GM19372 (cell line): ENCODE measurements around the gene ST3GAL3.

ENCODE experiments used
- ATAC-seq: cut with Tn5 transposase; IDR thresholded peaks from one replicate; pipeline ENCODE4 v1.9.1; 2021; ENCODE audit warnings: mild to moderate bottlenecking, low read depth, moderate library complexity; ENCODE audit not compliant: unreplicated experiment

ST3GAL3 gene

DNA sequence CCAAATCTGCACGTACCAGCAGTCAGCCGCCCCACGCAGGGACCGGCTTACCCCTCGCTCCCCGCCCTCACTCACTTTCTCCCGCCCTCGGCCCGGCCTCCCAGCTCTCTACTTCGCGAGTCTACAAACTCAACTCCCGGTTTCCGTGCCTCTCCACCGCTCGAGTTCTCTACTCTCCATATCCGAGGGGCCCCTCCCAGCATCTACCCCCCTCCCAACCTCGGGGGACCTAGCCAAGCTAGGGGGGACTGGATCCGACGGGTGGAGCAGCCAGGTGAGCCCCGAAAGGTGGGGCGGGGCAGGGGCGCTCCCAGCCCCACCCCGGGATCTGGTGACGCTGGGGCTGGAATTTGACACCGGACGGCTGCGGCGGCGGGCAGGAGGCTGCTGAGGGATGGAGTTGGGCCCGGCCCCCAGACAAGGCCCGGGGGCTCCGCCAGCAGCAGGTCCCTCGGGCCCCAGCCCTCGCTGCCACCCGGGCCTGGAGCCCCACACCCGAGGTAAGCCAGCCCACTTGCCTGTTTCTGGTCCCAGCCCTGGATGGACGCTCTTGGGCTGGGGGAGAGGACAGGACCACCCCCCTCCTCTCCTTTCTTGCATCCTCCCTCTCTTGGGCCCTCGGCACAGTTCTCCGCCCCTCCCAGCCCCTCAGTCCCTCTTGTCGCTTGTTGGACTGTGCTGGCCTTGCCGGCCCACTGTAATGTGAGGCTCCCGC is 226.2 kb downstream of the ST3GAL3 start, which contains the start of gene ARTN:
Gene ARTN (plus strand): TSS at position 416 of the 715 bp plus-strand sequence. CDS start 1,856 bp downstream, outside the sequence.
- no peak for ATAC-seq

DNA sequence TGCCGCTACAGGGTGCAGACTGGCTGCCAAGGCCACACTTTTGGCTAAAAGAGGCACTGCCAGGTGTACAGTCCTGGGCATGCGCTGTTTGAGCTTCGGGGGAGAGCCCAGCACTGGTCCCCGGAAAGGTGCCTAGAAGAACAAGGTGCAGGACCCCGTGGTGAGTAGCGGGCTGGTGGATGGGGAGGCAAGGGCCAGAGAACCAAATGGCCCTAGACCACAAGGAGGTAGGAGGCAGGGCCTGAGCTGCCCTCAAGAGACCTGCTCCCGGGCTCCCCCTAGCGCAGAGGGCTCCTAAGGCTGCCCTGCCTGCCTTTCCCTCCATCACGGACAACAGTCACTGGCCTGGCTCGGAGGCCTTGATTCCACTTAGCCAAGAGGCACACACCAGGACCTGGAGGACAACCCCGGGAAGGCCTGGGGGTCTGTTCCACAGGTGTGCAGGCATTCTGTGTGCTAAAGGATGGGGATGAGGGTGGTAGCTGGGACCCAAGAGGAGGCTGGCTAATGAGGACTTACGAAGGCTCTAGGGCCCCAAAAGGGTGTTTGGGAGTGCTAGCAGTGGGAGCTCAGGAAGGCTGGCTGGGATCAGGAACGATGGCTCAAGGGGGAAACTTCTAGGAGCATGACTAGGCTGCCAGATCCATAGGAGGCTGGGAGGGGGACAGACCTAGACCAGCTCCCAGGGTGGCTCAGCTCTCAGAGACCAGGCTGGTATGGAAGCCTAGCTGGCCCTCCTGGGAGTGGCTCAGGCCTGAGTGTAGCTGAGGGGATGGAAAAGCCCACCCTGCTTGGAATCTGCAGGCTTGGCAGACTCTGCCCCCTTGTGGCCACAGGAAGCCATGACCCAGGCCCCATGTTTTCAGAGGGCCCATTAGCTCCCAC is 227.0 kb downstream of the ST3GAL3 start:
- no peak for ATAC-seq

DNA sequence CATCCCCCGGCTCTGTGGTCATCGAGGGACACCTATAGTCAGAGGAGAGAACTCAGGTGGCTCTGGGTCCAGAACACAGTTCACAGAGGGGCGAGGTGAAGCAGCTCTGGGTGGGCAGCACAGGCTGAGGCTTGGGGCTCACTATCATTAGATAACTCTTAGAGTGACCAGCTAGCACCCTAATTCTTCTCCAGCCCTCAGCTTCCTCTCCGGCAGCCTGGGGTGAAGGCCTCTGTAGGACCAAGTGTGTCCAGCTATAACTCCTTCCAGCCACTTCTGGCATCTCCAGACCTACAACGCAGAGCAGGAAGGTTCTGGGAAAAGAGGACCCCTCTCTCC is 227.6 kb downstream of the ST3GAL3 start:
- no peak for ATAC-seq

DNA sequence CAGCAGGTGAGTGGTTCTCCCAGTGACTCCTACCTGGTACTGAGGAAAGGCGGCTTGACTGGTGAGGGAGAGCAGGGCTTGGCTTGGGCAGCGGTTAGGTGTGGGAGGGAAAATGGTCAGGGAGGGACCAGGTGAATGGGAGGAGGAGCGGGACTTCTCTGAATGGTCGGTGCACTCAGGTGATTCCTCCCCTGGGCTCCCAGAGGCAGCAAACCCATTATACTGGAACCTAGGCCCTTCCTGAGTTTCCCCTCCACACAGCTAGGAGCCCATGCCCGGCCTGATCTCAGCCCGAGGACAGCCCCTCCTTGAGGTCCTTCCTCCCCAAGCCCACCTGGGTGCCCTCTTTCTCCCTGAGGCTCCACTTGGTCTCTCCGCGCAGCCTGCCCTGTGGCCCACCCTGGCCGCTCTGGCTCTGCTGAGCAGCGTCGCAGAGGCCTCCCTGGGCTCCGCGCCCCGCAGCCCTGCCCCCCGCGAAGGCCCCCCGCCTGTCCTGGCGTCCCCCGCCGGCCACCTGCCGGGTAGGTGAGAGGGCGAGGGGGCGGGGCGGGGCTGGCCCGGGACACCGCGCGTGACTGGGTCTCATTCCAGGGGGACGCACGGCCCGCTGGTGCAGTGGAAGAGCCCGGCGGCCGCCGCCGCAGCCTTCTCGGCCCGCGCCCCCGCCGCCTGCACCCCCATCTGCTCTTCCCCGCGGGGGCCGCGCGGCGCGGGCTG is 228.5 kb downstream of the ST3GAL3 start:
- no peak for ATAC-seq

- no peak for ATAC-seq
These were observed 229.3 kb downstream of the ST3GAL3 start for GRCh38 chr1:43936431-43937151.

DNA sequence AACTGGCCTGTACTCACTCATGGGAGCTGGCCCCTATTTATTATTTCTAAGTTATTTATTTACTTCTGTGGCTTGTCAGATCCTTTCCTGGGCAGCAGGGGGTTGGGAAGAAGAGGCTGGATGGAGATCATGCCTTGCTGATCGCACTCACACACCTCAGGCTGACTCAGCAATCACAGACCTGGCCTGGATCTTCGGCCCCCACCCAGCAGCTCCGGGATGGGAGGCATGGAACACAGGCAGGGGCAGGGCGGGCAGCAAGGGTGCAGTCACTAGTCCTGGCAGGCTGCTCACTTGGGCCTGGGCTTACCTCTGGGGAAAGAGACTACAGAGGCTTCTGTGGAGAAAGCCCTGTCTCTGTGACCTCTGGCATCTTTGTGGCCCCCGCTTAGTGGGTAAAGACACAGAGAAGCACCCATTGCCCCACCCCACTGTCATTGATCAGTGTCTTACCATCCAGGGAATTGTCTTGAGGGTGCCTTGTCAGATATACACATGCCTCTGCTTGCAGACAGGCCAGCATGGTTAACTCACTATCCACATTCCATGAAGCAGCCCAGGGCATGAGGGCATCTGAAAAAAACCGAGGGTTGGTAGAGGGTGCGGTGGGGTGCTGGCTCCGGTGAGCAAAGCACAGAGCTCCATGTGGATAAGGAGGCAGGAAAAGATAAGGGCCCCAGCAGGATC is 230.0 kb downstream of the ST3GAL3 start:
- no peak for ATAC-seq

- ATAC-seq = no peak
These were observed 231.0 kb downstream of the ST3GAL3 start for GRCh38 chr1:43938383-43938782.

GRCh38 chr1:43938892-43939587 is 231.7 kb downstream of the ST3GAL3 start:
- no peak for ATAC-seq

GRCh38 chr1:43942411-43942810 is 235.1 kb downstream of the ST3GAL3 start:
- ATAC-seq = no peak

DNA sequence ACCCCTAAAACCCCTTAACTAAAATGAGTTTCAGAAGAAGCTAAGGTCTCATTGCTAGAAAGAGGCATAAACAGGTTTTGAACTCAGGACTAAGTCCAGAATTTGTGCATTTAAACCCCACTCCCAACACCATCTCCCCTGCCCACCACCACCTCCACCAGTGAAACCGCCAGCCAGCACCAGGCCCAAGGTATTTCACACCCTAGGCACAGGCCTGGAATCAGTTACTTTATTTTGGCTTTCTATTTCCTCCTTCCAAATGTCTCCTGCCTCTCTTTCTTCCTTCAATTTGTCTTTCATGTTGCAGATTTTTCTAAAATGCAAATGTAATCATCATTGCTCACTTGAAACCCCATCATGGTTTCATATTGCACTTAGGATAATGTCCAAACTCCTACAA is 237.5 kb downstream of the ST3GAL3 start:
- no peak for ATAC-seq

- no peak for ATAC-seq
These were observed 238.4 kb downstream of the ST3GAL3 start for GRCh38 chr1:43945674-43946235.

GRCh38 chr1:43946236-43947060 is 239.1 kb downstream of the ST3GAL3 start, which contains the start of gene IPO13:
Gene IPO13 (plus strand): TSS chr1:43946950. CDS start chr1:43947601, 651 bp downstream.
- ATAC-seq = peak; percentile 93

- ATAC-seq = no peak
These were observed 239.9 kb downstream of the ST3GAL3 start for GRCh38 chr1:43947061-43947873.

DNA sequence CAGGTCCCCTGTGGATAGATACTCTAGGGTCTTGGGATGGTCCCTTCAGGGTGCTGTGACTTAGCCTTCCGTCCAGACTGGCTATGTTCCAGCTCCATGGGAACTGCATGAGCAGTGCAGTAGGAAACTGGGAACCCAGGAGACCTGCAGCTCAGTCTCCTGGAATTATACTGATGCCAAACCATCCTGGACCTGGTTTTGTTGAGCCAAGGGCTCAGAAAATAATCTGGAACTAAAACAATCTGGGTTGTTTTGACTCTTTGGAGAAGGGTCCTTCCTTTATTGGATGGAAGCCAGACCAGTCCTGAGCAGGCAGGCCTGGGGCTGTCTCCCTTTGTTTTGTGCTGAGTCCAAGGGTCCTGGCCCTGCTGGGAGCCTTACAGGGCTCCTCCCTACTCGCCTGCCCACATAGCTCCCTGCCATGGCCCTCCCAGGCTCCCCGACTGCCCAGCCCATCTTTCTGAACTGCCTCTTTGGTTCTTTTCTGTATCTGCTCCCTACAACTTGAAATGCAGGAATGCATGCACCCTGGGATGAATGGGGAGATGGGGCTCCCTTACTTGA is 240.6 kb downstream of the ST3GAL3 start:
- ATAC-seq = no peak

DNA sequence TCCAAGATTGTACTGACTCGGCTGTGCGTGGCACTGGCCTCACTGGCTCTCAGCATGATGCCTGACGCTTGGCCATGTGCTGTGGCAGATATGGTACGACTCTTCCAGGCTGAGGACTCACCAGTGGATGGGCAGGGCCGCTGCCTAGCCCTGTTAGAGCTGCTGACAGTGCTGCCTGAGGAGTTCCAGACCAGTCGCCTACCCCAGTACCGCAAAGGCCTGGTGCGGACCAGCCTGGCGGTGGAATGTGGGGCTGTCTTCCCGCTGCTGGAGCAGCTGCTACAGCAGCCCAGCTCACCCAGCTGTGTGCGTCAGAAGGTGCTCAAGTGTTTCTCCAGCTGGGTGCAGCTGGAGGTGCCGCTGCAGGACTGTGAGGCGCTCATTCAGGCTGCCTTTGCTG is 242.3 kb downstream of the ST3GAL3 start:
- no peak for ATAC-seq

GRCh38 chr1:43951021-43951985 is 244.0 kb downstream of the ST3GAL3 start:
- ATAC-seq = no peak
